T-helper 1 cell treated with Interleukin-12 subunit alpha and Interleukin-12 subunit beta and Interleukin-4 antibody, amounts not matched to agents 30 μg/mL and 1 μg/mL, for 36 hours (primary cell): ENCODE measurements around the gene GSN.
A peak's percentile ranks its signal among the peaks of the same experiment; 100 is the strongest.

Experiments used
- H3K27ac Mint-ChIP-seq: one replicate; pipeline ENCODE4 v1.8.0; 2021; ENCODE audit warnings: mild to moderate bottlenecking, mixed read lengths
- H3K27me3 Mint-ChIP-seq: one replicate; pipeline ENCODE4 v1.8.0; 2021; ENCODE audit warnings: low read depth, mixed read lengths
- H3K36me3 Mint-ChIP-seq: one replicate; pipeline ENCODE4 v1.8.0; 2021; ENCODE audit warnings: low read depth, mixed read lengths
- H3K4me1 Mint-ChIP-seq: one replicate; pipeline ENCODE4 v1.8.0; 2021; ENCODE audit warnings: low read depth, mixed read lengths
- H3K4me3 Mint-ChIP-seq: one replicate; pipeline ENCODE4 v1.8.0; 2021; ENCODE audit warnings: mild to moderate bottlenecking, moderate library complexity, mixed read lengths
- H3K9me3 Mint-ChIP-seq: one replicate; pipeline ENCODE4 v1.8.0; 2021; ENCODE audit warnings: mixed read lengths

Gene GSN

GRCh38 chr9:121339437-121339836, 71.5 kb downstream of the GSN start:
- Mint-ChIP-seq H3K27ac (no peak overlapping the region), H3K4me3 (no peak overlapping the region), H3K9me3 (no peaks in the 10 kb centered on the region), H3K36me3 (peaks cover 48% of the 10 kb centered on the region), H3K4me1 (peaks cover 8% of the 10 kb centered on the region), H3K27me3 (no peaks in the 10 kb centered on the region)

GRCh38 chr9:121340676-121341392, 72.9 kb downstream of the GSN start:
- Mint-ChIP-seq H3K36me3 (peaks cover 46% of the 10 kb centered on the region), H3K27ac (peak overlapping the region; percentile 17), H3K9me3 (no peaks in the 10 kb centered on the region), H3K4me1 (peaks cover 17% of the 10 kb centered on the region), H3K4me3 (no peak overlapping the region), H3K27me3 (no peaks in the 10 kb centered on the region)

GRCh38 chr9:121344184-121344583, 76.2 kb downstream of the GSN start:
- Mint-ChIP-seq H3K9me3 (no peaks in the 10 kb centered on the region), H3K27ac (no peak overlapping the region), H3K4me1 (peaks cover 23% of the 10 kb centered on the region), H3K4me3 (no peak overlapping the region), H3K36me3 (peaks cover 57% of the 10 kb centered on the region), H3K27me3 (no peaks in the 10 kb centered on the region)

GRCh38 chr9:121345070-121345469, 77.1 kb downstream of the GSN start:
- H3K4me1 Mint-ChIP-seq = peaks cover 24% of the 10 kb centered on the region
- H3K36me3 Mint-ChIP-seq = peaks cover 59% of the 10 kb centered on the region
- no peaks in the 10 kb centered on the region for H3K9me3 Mint-ChIP-seq
- H3K27me3 Mint-ChIP-seq = no peaks in the 10 kb centered on the region
- no peak overlapping the region for H3K4me3 Mint-ChIP-seq
- H3K27ac Mint-ChIP-seq = no peak overlapping the region

GRCh38 chr9:121348221-121348620, 80.3 kb downstream of the GSN start:
- Mint-ChIP-seq H3K9me3 (no peaks in the 10 kb centered on the region), H3K27me3 (no peaks in the 10 kb centered on the region), H3K4me3 (no peak overlapping the region), H3K36me3 (peaks cover 61% of the 10 kb centered on the region), H3K4me1 (peaks cover 39% of the 10 kb centered on the region), H3K27ac (no peak overlapping the region)

- Mint-ChIP-seq H3K27me3 (no peaks in the 10 kb centered on the region), H3K36me3 (peaks cover 59% of the 10 kb centered on the region), H3K4me1 (peaks cover 42% of the 10 kb centered on the region)
Observed at GRCh38 chr9:121349009-121349408, 81.0 kb downstream of the GSN start.

GRCh38 chr9:121350036-121350435, 82.1 kb downstream of the GSN start:
- no peak overlapping the region for H3K4me3 Mint-ChIP-seq
- H3K36me3 Mint-ChIP-seq = peaks cover 60% of the 10 kb centered on the region
- no peaks in the 10 kb centered on the region for H3K27me3 Mint-ChIP-seq
- H3K9me3 Mint-ChIP-seq = no peaks in the 10 kb centered on the region
- no peak overlapping the region for H3K27ac Mint-ChIP-seq
- peaks cover 43% of the 10 kb centered on the region for H3K4me1 Mint-ChIP-seq

More at GRCh38 chr9:121349009-121349408, 81.0 kb downstream of the GSN start:
- Mint-ChIP-seq H3K4me3 (no peak overlapping the region), H3K27ac (no peak overlapping the region), H3K9me3 (no peaks in the 10 kb centered on the region)

- H3K4me3 Mint-ChIP-seq = no peak overlapping the region
- H3K4me1 Mint-ChIP-seq = peaks cover 45% of the 10 kb centered on the region
- H3K27me3 Mint-ChIP-seq = no peaks in the 10 kb centered on the region
- no peaks in the 10 kb centered on the region for H3K9me3 Mint-ChIP-seq
- peaks cover 62% of the 10 kb centered on the region for H3K36me3 Mint-ChIP-seq
- H3K27ac Mint-ChIP-seq = no peak overlapping the region
Observed at GRCh38 chr9:121350993-121351561, 83.1 kb downstream of the GSN start.

- peaks cover 53% of the 10 kb centered on the region for H3K36me3 Mint-ChIP-seq
- peak overlapping the region; percentile 87 for H3K27ac Mint-ChIP-seq
- peak overlapping the region; percentile 74 for H3K4me3 Mint-ChIP-seq
- no peaks in the 10 kb centered on the region for H3K27me3 Mint-ChIP-seq
- no peaks in the 10 kb centered on the region for H3K9me3 Mint-ChIP-seq
- H3K4me1 Mint-ChIP-seq = peaks cover 56% of the 10 kb centered on the region
Observed at GRCh38 chr9:121353241-121354061, 85.5 kb downstream of the GSN start.

- Mint-ChIP-seq H3K27me3 (no peaks in the 10 kb centered on the region), H3K4me1 (peaks cover 63% of the 10 kb centered on the region), H3K27ac (peak overlapping the region; percentile 87), H3K4me3 (peak overlapping the region; percentile 74), H3K9me3 (no peaks in the 10 kb centered on the region), H3K36me3 (peaks cover 52% of the 10 kb centered on the region)
Observed at GRCh38 chr9:121354141-121354540, 86.2 kb downstream of the GSN start.

GRCh38 chr9:121354762-121355161, 86.8 kb downstream of the GSN start:
- peaks cover 48% of the 10 kb centered on the region for H3K36me3 Mint-ChIP-seq
- H3K9me3 Mint-ChIP-seq = no peaks in the 10 kb centered on the region
- peak overlapping the region; percentile 70 for H3K27ac Mint-ChIP-seq
- no peaks in the 10 kb centered on the region for H3K27me3 Mint-ChIP-seq
- H3K4me3 Mint-ChIP-seq = no peak overlapping the region
- peaks cover 66% of the 10 kb centered on the region for H3K4me1 Mint-ChIP-seq

GRCh38 chr9:121357011-121357410, 89.0 kb downstream of the GSN start:
- no peaks in the 10 kb centered on the region for H3K9me3 Mint-ChIP-seq
- H3K27ac Mint-ChIP-seq = peak overlapping the region; percentile 57
- no peaks in the 10 kb centered on the region for H3K27me3 Mint-ChIP-seq
- peaks cover 63% of the 10 kb centered on the region for H3K4me1 Mint-ChIP-seq
- H3K4me3 Mint-ChIP-seq = no peak overlapping the region
- peaks cover 35% of the 10 kb centered on the region for H3K36me3 Mint-ChIP-seq

GRCh38 chr9:121358751-121359150, 90.8 kb downstream of the GSN start:
- H3K4me3 Mint-ChIP-seq = peak overlapping the region; percentile 69
- no peaks in the 10 kb centered on the region for H3K9me3 Mint-ChIP-seq
- H3K27me3 Mint-ChIP-seq = no peaks in the 10 kb centered on the region
- H3K4me1 Mint-ChIP-seq = peaks cover 59% of the 10 kb centered on the region
- peak overlapping the region; percentile 86 for H3K27ac Mint-ChIP-seq
- peaks cover 26% of the 10 kb centered on the region for H3K36me3 Mint-ChIP-seq

- H3K9me3 Mint-ChIP-seq = no peaks in the 10 kb centered on the region
- peaks cover 60% of the 10 kb centered on the region for H3K4me1 Mint-ChIP-seq
- peaks cover 27% of the 10 kb centered on the region for H3K36me3 Mint-ChIP-seq
- peak overlapping the region; percentile 86 for H3K27ac Mint-ChIP-seq
- H3K27me3 Mint-ChIP-seq = no peaks in the 10 kb centered on the region
- no peak overlapping the region for H3K4me3 Mint-ChIP-seq
Observed at GRCh38 chr9:121359351-121360294, 91.7 kb downstream of the GSN start.
